RPMI8226 (cell line): Measurements from ENCODE around the gene MTR.

Experiments used
- DNase-seq: peaks from one replicate; pipeline ENCODE4 v3.0.0-alpha.2; 2015

The MTR gene

GRCh38 chr1:236913371-236914037 lies 118.4 kb downstream of the MTR start:
- no peak for DNase-seq

DNA sequence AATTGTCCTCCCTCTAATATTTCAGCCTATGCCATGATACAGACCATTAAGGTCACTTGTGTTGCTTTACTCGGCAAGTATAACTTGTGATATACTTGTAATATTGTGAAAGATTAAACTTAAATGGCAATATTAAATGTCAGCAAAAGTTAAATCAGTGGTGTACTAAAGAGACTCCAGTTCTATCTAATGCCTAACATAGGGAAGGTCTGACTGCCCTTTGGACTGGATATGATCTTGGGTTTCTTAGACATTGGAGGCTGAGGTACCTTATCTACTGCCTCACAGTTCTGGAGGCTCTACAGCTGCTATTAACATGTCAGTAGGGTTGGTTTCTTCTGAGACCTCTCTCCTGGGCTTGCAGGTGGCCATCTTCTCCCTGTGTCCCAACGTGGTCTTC lies 119.3 kb downstream of the MTR start:
- no peak for DNase-seq

DNA sequence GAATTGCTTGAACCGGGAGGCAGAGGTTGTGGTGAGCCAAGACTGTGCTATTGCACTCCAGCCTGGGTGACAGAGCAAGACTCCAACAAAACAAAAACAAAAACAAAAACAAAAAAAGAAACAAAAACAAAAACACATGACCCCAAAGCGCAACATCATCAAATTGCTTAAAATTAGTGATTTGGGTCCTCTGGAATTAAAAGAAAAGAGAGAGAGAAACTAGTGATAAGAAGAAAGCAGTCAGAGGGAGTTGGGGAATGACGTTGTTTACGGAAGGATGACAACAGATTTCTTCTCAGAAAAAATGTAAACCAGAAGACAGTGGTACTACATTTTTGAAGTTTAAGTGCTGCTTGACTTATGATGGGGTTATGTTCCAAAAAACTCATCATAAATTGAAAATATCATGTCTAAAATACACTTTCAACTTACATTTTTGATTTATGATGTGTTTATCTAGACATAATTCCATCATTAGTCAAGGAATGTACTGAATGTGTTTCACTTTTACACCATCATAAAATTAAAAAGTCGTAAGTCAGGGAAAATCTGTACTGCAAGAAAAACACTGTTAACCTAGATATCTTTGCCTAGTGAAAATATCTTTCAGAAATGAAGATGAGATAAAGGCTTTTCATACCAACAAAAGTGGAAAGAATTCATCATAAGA lies 121.2 kb downstream of the MTR start:
- DNase-seq: no peak

DNA sequence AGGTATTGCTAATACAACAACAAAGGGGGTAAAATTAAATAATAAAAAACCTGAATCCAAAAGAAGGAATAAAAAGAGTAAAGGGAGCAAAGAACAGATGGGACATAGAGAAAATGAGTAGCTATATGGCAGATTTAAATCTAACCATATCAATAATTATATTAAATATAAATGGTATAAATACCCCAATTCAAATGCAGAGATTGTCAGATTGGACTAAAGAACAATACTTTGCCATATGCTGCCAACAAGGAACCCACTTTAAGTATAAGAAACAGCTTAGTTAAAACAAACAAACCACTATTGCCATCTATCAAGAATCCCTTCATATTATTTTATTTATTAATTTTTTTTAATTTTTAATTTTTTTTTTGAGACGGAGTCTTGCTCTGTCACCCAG lies 122.4 kb downstream of the MTR start:
- no peak for DNase-seq

DNA sequence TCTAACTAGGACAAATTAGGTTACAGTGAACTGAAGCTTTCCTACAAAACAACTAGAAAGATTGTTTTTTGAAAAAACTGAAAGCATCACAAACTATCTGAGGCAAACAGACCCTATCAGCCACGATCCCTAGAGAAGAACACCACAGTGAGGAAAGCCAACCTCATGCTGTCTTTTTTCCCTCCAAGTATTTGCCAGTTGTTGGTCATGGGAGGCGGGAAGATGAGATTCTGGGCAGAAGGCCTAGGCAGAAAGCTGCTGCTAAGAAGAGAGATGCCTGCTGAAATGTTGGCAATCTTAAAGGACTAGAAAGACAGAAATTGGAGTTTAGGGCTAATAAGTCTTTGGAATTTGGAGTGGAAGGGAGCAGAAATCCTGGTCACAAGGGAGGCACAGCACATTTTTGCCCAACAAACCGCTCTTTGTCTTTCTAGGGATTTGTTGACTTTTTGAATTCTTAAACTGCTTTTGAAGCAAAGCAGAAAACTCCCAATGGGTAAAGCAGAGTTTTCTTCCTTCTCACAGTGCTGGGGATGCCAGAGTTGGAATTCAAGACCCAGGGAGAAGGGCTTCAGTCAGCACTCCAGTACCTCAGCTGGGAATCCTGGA lies 125.3 kb downstream of the MTR start:
- DNase-seq: no peak

DNA sequence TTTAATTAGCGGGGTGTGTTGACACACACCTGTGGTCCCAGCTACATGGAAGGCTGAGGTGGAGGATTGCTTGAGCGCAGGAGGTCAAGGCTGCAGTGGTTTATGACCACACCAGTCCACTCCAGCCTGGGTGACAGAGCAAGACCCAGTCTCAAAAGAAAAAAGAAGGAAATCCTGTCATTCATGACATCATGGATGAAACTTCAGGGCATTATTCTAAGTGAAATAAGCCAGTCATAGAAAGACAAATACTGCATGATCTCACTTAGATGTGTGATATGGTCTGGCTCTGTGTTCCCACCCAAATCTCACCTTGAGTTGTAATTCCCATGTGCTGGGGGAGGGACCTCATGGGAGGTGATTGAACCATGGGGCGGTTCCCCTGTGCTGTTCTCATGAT lies 126.5 kb downstream of the MTR start:
- DNase-seq: no peak

- no peak for DNase-seq
Measured at GRCh38 chr1:236922190-236922589, 127.1 kb downstream of the MTR start.

DNA sequence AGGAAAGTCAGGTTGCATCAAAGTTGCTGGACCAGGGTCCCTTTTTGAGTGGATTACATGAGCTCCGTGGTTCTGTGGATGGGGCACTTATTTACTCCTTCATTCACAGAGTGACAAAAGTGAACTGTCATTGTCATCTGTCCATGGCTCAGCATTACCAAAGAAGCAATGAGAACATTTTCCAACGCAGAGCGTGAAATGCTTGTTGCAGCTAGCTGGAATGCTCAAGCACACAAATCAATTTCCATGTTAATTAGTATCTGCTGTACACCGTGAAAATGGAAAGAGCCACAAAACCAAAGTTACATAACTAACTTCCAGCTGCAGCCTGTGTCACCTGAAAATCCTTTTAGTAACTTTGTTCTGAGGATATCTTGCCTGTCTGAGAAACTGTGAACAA lies 130.3 kb downstream of the MTR start:
- DNase-seq: no peak

DNA sequence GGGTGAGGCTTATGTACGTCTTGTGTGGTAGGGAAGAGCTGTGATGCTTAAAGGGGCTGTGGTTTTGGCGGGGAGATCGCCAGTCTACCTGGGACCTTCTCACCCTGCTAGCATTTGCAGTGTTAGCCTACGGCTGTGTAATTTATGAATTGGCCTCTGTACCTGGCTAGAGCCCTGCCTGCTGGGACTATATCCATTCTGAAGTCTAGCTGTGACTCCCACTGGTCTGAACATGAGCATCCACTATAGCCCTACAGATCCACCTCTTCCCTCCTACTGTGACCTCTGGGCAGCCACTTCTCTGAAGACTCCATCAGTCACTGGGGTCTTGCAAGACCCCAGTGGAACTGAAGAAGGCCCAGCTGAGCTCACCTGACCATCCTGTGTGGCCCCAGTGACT lies 135.4 kb downstream of the MTR start:
- no peak for DNase-seq

GRCh38 chr1:236938760-236939159 lies 143.7 kb downstream of the MTR start:
- no peak for DNase-seq

GRCh38 chr1:236942431-236942830 lies 147.3 kb downstream of the MTR start:
- no peak for DNase-seq

GRCh38 chr1:236944556-236944955 lies 149.5 kb downstream of the MTR start:
- DNase-seq: no peak

DNA sequence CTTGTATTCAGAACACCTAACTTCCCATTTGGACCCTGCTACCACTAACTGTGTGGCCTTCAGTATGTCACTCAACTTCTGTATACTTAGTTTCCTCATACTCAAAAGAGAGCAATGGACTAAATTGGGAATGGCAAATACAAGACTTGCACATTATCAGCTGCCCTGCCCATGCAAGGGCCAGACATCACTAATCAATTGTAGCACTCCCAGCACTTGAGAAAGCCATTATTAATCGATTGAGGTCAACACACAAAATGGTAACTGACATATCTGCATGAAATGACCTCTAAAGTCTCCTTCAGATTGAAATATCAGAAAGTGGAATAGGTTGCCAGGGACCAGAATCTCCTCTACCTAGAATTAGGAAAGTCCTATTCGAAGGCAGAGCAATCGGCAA lies 149.9 kb downstream of the MTR start:
- no peak for DNase-seq

- DNase-seq: no peak
Measured at GRCh38 chr1:236947794-236948193, 152.7 kb downstream of the MTR start.

DNA sequence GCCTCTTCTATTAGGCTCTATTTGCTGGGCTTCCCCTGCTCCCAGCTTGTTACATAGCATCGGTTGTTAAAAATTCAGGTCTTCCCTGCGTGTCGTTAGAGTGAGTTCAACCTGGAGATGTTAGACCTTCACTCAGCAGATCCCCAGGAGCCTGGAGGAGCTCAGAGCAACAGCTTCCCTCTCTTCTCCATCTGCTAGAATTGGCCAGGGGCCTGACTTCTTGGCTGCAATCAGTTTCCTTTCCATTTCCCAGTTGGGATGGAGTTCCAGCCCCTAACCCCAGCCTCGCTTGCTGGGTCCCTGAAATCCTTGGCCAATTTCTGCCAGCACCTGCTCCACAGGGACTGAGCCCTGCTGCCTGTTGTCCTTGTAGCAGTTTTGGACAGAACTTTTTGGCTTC lies 153.3 kb downstream of the MTR start:
- DNase-seq: no peak

DNA sequence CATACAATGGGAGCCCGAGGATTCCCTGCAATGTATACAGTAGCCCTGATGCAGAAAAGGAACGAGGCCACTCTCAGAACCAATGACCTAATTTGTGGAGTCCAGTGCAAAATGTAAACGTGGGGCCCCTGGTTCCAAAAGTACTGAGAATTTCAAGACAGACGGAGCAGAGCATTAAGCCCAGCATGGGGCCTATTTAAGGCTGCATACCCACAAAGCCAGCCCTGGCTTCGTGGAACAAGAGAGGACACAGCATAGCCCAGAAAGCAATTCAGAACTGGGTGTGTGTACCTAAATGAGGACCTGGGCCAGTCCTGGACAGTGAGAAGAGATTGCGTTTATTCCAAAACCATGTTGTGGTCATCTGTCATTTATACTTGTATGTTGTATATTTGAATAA lies 153.9 kb downstream of the MTR start:
- DNase-seq: no peak

DNA sequence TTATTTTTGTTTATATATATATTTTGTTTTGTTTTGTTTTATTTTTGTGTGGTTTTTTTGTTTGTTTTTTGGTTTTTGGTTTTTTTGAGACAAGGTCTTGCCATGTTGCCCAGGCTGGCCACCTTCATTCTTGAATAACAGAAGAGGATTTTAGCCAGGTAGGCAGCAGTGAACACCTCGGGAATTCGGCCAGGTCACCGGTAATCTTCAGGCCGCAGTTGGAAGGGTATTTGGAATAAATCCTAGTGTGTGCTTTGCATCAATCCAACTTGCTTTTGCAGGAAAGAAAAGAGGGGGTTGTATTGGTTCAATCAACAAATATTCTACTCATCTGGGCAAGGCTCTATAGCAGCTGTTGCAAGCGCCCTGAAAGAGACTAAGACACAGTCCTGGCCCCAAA lies 155.3 kb downstream of the MTR start:
- DNase-seq: no peak

DNA sequence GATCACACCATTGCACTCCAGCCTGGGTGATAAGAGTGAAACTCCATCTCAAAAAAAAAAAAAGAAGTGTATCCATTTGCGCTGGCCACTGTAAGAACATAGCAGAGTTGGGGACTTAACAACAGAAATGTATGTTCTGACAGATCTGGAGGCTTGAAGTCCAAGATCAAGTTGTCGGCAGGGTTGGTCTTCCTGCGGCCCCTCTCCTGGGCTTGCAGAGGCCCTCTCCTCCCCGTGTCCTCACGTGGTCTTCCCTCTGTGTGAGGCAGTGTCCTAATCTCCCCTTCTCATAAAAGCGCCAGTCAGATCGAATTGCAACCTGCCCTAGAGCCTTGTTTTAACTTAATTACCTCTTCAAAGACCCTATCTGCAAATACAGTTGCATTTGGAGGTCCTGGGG lies 156.6 kb downstream of the MTR start:
- DNase-seq: no peak

DNA sequence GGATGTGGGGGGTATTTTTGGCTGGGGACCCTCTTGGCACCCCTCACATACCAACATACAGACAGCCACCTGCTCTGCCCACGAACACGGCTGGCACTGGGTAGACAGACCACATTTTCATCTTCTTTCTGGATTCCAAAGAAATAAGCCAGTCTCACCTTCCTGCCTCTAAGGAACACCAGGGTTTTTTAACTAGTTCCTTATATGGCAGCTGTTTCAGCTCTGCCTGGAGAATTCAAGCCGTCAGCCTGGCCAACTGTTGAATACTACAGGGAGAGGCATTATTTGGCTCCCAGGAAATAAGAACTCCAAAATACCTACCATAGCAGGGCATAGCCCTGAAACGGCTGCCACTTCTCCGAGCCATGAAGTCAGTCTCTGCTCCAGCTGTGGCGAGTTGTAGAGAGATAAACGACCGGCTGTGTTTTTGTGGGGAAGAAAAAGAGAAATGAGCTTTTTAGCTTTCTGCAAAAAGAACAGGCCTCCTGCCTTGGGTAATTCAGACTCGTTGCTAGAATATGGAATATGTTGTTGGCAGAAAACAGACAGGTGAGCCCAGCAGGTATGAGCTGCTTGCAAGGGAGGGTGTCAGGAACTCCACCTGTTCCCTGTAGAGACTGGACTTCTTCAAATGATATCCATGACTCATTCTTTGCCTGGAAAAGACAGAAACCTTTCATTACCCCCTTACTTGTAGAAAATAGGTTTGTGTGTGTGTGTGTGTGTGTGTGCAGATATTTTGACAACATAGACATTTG lies 157.3 kb downstream of the MTR start:
- DNase-seq: no peak

GRCh38 chr1:236953151-236953700 lies 158.1 kb downstream of the MTR start:
- no peak for DNase-seq
